ENCODE measurements around the gene FEZ2.

FEZ2 gene

DNA sequence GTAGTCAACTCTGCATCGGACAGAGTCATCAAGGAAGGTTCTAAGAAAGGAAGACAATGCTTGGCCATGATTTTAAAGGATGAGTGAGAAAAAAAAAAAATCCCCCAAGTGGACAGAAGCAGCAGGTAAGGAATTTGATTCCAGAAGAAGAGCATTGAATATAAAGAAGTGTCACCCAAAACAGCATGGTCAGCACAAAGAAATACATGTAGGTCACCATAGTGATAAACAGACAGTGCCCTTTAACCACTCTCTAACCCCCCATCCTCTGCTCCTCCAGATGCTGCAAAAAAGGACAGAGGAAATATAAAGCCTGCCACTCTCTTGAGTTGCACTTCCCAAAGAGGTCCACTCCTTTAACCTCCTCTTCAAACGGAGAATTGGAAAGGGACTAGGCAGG is 23.4 kb downstream of the FEZ2 start:
- no peak for DNase-seq (ENCODE audit: extremely low spot score)
- TF ChIP-seq NFRKB (IDR thresholded peaks at IDR 0.05) = no peak
- no peak for TF ChIP-seq L3MBTL2 (conservative IDR thresholded peaks at IDR 0.05)
- TF ChIP-seq FOXA1 (IDR thresholded peaks at IDR 0.05) = no peak
- TF ChIP-seq CTBP1 (IDR thresholded peaks at IDR 0.05; ENCODE audit: borderline replicate concordance) = no peak
- no peak for TF ChIP-seq ZNF384 (IDR thresholded peaks at IDR 0.05)
- TF ChIP-seq FOXK2 (IDR thresholded peaks at IDR 0.05) = no peak
- no peak for TF ChIP-seq LEF1 (IDR thresholded peaks at IDR 0.05; ENCODE audit: borderline replicate concordance)
- no peak for TF ChIP-seq SP1 (IDR thresholded peaks at IDR 0.05)
- TF ChIP-seq, protein P1, sequence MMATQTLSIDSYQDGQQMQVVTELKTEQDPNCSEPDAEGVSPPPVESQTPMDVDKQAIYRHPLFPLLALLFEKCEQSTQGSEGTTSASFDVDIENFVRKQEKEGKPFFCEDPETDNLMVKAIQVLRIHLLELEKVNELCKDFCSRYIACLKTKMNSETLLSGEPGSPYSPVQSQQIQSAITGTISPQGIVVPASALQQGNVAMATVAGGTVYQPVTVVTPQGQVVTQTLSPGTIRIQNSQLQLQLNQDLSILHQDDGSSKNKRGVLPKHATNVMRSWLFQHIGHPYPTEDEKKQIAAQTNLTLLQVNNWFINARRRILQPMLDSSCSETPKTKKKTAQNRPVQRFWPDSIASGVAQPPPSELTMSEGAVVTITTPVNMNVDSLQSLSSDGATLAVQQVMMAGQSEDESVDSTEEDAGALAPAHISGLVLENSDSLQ (IDR thresholded peaks at IDR 0.05) = no peak
- no peak for TF ChIP-seq ARNT (IDR thresholded peaks at IDR 0.05)
- POLR2A ChIA-PET = no interaction called here
- CTCF ChIA-PET = no interaction called here

DNA sequence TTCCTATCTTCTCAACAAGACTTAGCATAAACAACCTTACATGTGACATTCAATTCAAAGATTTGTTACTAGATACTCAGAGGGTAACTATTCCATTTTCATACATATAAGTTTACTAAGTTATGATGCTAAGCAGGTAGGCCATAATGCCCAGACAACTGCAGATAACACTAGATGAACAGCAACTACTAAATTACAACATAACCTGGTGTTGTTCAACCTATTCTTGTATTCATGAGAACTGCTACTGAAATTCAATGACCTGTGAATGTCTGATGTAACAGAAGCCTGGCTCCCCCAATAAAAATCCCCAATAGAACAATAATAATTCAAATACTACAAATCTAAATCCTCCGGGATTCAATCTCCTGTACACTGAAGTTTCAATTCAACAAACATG is 24.8 kb downstream of the FEZ2 start:
- TF ChIP-seq SP1 (IDR thresholded peaks at IDR 0.05) (no peak), ELF4 (IDR thresholded peaks at IDR 0.05) (no peak), BHLHE40 (IDR thresholded peaks at IDR 0.05; ENCODE audit: borderline replicate concordance) (no peak), LEF1 (IDR thresholded peaks at IDR 0.05; ENCODE audit: borderline replicate concordance) (no peak), NFRKB (IDR thresholded peaks at IDR 0.05) (no peak), L3MBTL2 (conservative IDR thresholded peaks at IDR 0.05) (no peak), ARNT (IDR thresholded peaks at IDR 0.05) (no peak), FOXA1 (IDR thresholded peaks at IDR 0.05) (no peak), SUZ12 (IDR thresholded peaks at IDR 0.05) (no peak), HDGF (IDR thresholded peaks at IDR 0.05; ENCODE audit: borderline replicate concordance) (no peak), ZNF384 (IDR thresholded peaks at IDR 0.05) (no peak), CTBP1 (IDR thresholded peaks at IDR 0.05; ENCODE audit: borderline replicate concordance) (no peak), TARDBP (IDR thresholded peaks at IDR 0.05) (no peak), FOXM1 (IDR thresholded peaks at IDR 0.05; ENCODE audit: borderline replicate concordance) (no peak), FOXK2 (IDR thresholded peaks at IDR 0.05) (no peak)
- TF ChIP-seq, protein P1 (IDR thresholded peaks at IDR 0.05) = no peak
- ChIA-PET POLR2A (no interaction called here), CTCF (no interaction called here)

DNA sequence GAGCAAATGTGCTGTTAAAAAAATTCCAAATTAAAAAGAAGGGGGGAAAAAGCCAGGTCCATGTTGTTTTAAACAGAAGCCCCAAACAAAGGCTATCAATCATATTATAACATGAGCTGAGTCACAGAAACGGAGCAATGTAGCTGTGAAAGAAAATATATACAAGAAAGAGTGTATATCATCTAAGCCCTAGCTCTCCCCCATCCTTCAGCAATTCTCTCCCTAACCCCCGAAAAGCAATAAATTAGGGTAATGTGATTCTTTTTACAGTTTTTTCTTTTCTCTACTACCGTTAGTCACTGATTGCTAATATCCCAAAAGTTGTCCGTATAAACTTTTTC is 25.3 kb downstream of the FEZ2 start:
- no peak for TF ChIP-seq FOXK2 (IDR thresholded peaks at IDR 0.05)
- TF ChIP-seq, protein P1 (IDR thresholded peaks at IDR 0.05) = 0 out of 2 replicates have a peak, but pooled peaks have one; percentile 5
- DNase-seq (ENCODE audit: extremely low spot score) = no peak
- ChIA-PET CTCF (no interaction called here), POLR2A (no interaction called here)

More for the DNA sequence above, 24.8 kb downstream of the FEZ2 start:
- DNase-seq (ENCODE audit: extremely low spot score) = no peak

DNA sequence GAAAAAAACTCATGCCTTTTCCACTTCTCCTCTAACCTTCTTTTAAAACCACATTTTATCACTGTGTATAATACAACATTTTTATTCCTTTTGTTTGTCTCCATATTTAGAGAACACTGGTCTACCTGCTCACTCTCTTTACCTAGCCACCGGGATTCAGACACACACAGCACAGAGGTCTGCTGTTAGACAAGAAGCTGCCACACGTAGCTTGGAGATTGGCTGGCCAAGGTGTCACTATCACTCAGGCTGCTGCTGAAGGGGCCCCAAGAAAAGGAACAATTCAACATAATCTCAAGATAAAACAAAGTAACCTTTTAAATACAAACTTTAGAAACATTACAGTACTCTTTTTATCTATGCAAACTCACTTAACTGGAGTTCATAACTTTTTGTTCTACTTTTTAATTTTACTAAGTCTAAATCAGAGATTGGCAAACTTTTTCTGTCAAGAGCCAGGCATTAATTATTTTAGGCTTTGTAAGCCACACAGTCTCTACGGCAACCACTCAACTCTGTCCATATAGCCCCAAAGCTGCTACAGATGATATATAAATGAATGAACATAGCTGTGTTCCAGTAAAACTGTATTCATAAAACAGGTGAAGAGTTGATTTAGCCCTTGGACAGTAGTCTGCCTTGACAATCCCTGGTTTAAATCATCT is 25.8 kb downstream of the FEZ2 start:
- CTCF ChIA-PET = no interaction called here
- TF ChIP-seq ZNF384 (IDR thresholded peaks at IDR 0.05) = no peak
- TF ChIP-seq NFRKB (IDR thresholded peaks at IDR 0.05) = no peak
- no peak for TF ChIP-seq ELF4 (IDR thresholded peaks at IDR 0.05)
- TF ChIP-seq, protein P1 (IDR thresholded peaks at IDR 0.05) = no peak
- no peak for TF ChIP-seq FOXM1 (IDR thresholded peaks at IDR 0.05; ENCODE audit: borderline replicate concordance)
- TF ChIP-seq SUZ12 (IDR thresholded peaks at IDR 0.05) = no peak
- no peak for TF ChIP-seq ARNT (IDR thresholded peaks at IDR 0.05)
- no peak for TF ChIP-seq LEF1 (IDR thresholded peaks at IDR 0.05; ENCODE audit: borderline replicate concordance)
- TF ChIP-seq L3MBTL2 (conservative IDR thresholded peaks at IDR 0.05) = no peak
- TF ChIP-seq HDGF (IDR thresholded peaks at IDR 0.05; ENCODE audit: borderline replicate concordance) = no peak
- no peak for TF ChIP-seq FOXA1 (IDR thresholded peaks at IDR 0.05)
- no peak for TF ChIP-seq BHLHE40 (IDR thresholded peaks at IDR 0.05; ENCODE audit: borderline replicate concordance)
- no peak for TF ChIP-seq TARDBP (IDR thresholded peaks at IDR 0.05)
- DNase-seq (ENCODE audit: extremely low spot score) = no peak
- POLR2A ChIA-PET = no interaction called here

DNA sequence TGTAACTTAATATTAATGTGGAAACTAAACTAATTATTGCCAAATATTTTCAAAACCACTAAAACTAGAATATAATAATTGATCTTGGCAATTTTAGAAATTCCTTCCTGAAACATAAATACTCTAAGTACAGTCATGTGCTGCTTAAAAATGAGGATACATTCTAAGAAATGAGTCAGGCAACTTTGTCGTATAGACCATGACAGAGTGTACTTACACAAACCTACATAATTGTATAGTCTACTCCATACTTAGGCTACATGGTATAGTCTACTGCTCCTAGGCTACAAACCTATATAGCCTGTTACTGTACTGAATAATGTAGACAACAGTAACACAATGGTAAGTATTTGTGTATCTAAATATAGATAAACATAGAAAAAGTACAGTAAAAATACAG is 27.6 kb downstream of the FEZ2 start:
- DNase-seq (ENCODE audit: extremely low spot score) = no peak
- TF ChIP-seq, protein P1 (IDR thresholded peaks at IDR 0.05) = no peak
- TF ChIP-seq FOXK2 (IDR thresholded peaks at IDR 0.05) (no peak), FOXA1 (IDR thresholded peaks at IDR 0.05) (no peak), TARDBP (IDR thresholded peaks at IDR 0.05) (no peak), NFRKB (IDR thresholded peaks at IDR 0.05) (no peak), CTBP1 (IDR thresholded peaks at IDR 0.05; ENCODE audit: borderline replicate concordance) (no peak), L3MBTL2 (conservative IDR thresholded peaks at IDR 0.05) (no peak), HDGF (IDR thresholded peaks at IDR 0.05; ENCODE audit: borderline replicate concordance) (no peak), ELF4 (IDR thresholded peaks at IDR 0.05) (no peak), SP1 (IDR thresholded peaks at IDR 0.05) (no peak), ARNT (IDR thresholded peaks at IDR 0.05) (no peak), FOXM1 (IDR thresholded peaks at IDR 0.05; ENCODE audit: borderline replicate concordance) (no peak), LEF1 (IDR thresholded peaks at IDR 0.05; ENCODE audit: borderline replicate concordance) (no peak), ZNF384 (IDR thresholded peaks at IDR 0.05) (no peak), BHLHE40 (IDR thresholded peaks at IDR 0.05; ENCODE audit: borderline replicate concordance) (no peak), SUZ12 (IDR thresholded peaks at IDR 0.05) (no peak)
- ChIA-PET CTCF (no interaction called here), POLR2A (no interaction called here)

All from HEK293T (cell line).